Measurements from ENCODE around the gene THBS3.
"Not testable (repeated sequence)": the region's sequence is repeated elsewhere in the genome, so short reads cannot be mapped to it uniquely, and the experiment has no call there.

THBS3 gene

DNA sequence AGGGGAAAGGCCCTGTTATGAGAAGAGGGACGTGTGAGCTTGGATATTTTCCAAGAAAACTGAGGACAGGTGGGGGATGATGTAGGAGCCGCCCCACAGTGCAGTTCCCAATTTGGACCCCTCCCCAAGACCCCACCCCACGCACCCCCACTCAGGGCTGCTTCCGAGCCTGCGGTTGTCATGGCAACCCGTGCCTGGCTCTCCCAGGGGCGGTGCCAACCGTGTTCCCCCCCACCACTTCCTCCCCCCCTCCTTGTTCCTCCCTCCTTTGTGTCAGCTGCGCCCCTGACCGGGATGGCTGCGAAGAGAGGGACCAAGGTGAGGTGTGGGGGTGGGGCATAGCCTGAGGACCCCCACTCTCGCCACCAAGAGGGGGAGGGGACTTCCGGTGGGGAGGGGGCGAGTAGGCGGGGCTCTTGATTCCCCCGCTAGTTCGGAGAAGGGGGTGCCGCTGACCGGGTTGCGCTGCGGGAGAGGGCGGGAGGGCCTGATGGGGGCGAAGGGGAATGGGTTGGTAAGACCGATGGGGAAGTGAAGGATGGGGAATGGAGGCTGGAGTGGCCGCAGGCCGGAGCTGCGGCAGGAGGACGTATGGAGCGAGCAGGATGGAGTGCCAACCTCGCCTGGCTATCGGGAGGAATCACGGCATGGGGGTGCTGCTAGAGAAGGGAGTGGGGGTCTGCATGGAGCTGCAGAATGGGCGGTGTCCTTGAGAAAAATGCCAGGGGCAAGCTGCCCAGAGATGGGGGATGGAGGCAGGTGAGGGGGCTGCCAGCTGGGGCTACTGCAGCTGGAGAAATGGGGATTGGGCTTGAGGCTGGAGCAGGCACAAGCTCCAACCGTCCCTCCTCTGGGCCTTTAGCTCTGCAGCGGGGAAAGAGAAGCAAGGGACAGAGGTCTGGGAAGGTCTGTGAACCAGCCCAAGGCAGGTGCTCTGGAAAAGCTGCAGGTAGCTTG is 33.1 kb downstream of the THBS3 start:
- in situ Hi-C loops (cut with MboI; ENCODE audit: low sequenced_read_pairs): no loop called here
- H3K36me3 ChIP-seq (replicated peaks): peaks cover 8% of the 10 kb centered on the region
- no peak overlapping the region for H3K4me3 ChIP-seq

DNA sequence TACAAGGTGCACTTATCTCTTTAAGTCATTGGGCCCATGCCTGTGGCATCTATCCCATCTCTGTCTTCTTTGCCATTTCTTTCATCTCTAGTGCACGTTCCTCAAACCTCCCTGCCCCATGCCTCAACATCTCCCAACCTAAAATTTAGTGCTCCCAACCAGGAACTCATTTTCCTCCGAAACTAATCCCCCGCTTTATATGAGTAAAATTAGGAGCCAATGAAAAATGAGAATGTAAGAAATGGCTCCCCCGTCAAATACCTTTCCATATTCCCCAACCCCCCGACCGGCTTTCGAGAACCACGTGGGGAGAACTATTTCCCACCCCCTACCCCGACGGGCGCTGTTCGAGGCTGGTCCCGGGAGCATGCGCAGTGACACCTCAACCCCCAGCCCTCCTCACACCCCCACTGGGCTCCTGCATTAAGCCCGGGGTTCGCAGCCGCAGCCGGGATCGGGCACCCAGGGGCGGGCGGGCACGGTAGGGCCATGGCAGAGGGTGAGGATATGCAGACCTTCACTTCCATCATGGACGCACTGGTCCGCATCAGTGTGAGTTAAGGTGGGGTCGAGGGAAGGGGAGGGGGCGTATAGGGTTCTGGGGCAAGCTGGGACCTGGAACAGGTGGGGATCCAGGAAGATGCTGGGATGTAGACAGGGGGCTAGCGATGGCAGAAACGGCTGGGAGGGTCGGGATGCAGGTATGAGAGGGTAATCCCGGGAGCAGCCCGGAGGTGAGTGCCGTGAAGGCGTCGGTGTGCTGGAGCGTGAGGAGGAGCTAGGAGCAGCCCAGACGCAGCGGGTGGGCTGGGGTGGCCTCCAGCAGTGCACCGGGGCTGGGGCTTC is 34.0 kb downstream of the THBS3 start, which contains the start of gene TRIM46:
Gene TRIM46 (plus strand): TSS at position 372 of the 846 bp plus-strand sequence. CDS start 118 bp downstream, at position 490.
- no peaks in the 10 kb centered on the region; the same call in 1 of the 2 replicates for H3K4me1 ChIP-seq
- no peaks in the 10 kb centered on the region for H3K27me3 ChIP-seq (ENCODE audit: low read depth)
- H3K4me3 ChIP-seq: peak within 1 kb of the TSS; percentile 71
- no peak for DNase-seq (ENCODE audit: low spot score in 2 of 2)
- in situ Hi-C loops (cut with MboI; ENCODE audit: low sequenced_read_pairs): no loop called here
- H3K36me3 ChIP-seq (replicated peaks): peaks cover 12% of the 10 kb centered on the region
- H3K9me3 ChIP-seq: no peaks in the 10 kb centered on the region

More for the DNA sequence above, 33.1 kb downstream of the THBS3 start:
- DNase-seq (ENCODE audit: low spot score in 2 of 2): no peak
- H3K9me3 ChIP-seq: no peaks in the 10 kb centered on the region
- no peaks in the 10 kb centered on the region; the same call in 1 of the 2 replicates for H3K4me1 ChIP-seq
- H3K27me3 ChIP-seq (ENCODE audit: low read depth): no peaks in the 10 kb centered on the region

DNA sequence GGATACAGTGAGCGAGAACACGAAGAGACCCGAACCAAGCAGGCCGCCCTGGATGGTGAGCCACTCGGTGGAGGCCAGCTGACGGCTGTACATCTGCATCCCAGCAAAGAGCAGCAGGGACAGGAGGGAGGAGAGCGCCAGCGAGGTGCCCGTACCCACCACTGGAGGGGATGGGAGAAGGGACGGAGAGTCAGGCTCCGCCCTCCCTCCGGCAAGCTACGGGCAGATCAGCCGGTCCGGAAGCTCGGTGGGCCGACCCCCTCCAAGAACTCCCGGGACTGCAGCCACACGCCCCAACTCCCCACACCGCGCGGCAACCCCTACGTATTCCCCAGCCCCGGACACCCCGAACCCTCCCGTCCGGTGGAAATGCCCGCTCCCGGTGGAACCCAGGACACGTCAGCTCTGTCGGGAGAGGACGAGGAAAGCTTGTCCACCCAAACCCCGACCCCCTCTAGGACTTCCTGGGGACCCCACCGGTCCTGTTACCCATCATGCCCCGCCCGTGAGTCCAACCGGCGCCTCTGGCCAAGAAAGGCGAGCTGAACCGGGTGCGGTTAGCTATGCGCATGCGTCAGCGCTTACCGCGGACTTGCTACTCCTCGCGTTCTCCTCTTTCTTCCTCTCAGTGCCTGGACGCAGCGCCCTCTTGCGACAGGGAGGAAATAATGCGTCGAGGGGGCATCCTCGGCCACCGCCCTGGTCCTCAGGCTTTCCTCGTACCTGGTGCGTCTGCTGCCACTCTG is 34.8 kb downstream of the THBS3 start, which contains the start of gene KRTCAP2:
Gene KRTCAP2 (minus strand): TSS at position 573 of the 746 bp plus-strand sequence. CDS start 80 bp downstream, at position 493.
- peaks cover 12% of the 10 kb centered on the region for H3K36me3 ChIP-seq (replicated peaks)
- peak within 1 kb of the TSS; percentile 71 for H3K4me3 ChIP-seq
- no peaks in the 10 kb centered on the region; the same call in 1 of the 2 replicates for H3K4me1 ChIP-seq
- no peaks in the 10 kb centered on the region for H3K9me3 ChIP-seq
- DNase-seq (ENCODE audit: low spot score in 2 of 2): peak; percentile 95 to 96
- H3K27me3 ChIP-seq (ENCODE audit: low read depth): no peaks in the 10 kb centered on the region
- in situ Hi-C loops (cut with MboI; ENCODE audit: low sequenced_read_pairs): no loop called here

DNA sequence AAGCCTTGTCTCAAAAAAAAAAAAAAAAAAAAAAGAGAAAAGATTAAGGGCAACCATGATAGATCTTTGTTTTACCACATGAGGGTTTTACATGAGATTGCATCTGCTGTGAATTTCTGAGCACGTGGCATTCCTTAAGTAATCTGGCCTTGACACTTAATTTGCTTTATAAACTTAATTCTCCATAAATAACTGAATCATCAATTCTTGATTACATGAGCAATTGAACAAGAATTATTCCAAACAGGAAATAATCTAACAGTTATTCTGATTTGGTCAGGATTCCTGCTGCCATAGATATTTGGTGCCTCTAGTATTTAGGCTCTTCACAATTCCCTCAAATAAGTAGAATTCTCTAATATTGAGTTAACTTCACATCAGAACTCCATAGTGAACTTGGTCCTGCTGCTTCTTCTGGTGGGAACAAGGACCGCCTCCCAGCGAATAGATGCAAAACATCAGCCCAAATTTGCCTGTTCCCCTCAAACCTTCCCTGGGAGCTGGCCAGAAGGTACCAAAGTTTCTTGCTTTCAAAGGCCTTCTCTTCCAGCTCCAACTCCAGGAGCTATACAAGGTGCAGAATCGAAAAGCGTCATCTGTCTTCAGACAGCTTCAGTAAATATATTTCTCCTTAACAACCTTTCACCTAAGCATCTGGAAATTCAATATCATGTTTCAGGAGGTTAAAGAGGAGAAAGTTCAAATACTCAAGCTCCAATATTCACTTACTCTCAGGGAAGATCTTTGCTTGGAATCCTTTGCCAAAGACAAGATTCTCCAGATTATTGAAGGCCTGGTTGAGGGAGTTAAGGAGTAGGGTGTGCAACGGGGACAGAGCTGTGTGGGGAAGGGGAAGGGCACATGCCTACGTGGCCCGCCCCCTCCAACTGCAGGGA is 35.6 kb downstream of the THBS3 start:
- Histone ChIP-seq H3K27me3 (ENCODE audit: low read depth) (no peaks in the 10 kb centered on the region), H3K36me3 (replicated peaks) (peaks cover 12% of the 10 kb centered on the region), H3K4me1 (no peaks in the 10 kb centered on the region; the same call in 1 of the 2 replicates), H3K4me3 (peak overlapping the region; percentile 71), H3K9me3 (no peaks in the 10 kb centered on the region)
- in situ Hi-C loops (cut with MboI; ENCODE audit: low sequenced_read_pairs): no loop called here
- no peak for DNase-seq (ENCODE audit: low spot score in 2 of 2)

DNA sequence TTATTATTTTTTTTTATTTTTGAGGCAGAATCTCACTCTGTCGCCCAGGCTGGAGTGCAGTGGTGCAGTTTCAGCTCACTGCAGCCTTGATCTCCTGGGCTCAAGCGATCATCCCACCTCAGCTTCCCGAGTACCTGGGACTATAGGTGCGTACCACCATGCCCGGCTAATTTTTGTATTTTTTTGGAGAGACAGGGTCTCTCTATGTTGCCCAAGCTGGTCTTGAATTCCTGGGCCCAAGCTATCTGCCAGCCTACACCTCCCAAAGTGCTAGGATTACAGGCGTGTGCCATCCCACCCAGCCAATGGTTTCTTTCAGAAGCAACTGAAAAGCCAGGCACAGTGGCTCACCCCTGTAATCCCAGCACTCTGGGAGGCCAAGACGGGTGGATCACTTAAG is 36.9 kb downstream of the THBS3 start:
- no peak for DNase-seq (ENCODE audit: low spot score in 2 of 2)
- Histone ChIP-seq H3K4me1 (no peaks in the 10 kb centered on the region; the same call in 1 of the 2 replicates), H3K4me3 (no peak overlapping the region), H3K9me3 (no peaks in the 10 kb centered on the region), H3K36me3 (replicated peaks) (peaks cover 12% of the 10 kb centered on the region), H3K27me3 (ENCODE audit: low read depth) (no peaks in the 10 kb centered on the region)
- in situ Hi-C loops (cut with MboI; ENCODE audit: low sequenced_read_pairs): no loop called here

DNA sequence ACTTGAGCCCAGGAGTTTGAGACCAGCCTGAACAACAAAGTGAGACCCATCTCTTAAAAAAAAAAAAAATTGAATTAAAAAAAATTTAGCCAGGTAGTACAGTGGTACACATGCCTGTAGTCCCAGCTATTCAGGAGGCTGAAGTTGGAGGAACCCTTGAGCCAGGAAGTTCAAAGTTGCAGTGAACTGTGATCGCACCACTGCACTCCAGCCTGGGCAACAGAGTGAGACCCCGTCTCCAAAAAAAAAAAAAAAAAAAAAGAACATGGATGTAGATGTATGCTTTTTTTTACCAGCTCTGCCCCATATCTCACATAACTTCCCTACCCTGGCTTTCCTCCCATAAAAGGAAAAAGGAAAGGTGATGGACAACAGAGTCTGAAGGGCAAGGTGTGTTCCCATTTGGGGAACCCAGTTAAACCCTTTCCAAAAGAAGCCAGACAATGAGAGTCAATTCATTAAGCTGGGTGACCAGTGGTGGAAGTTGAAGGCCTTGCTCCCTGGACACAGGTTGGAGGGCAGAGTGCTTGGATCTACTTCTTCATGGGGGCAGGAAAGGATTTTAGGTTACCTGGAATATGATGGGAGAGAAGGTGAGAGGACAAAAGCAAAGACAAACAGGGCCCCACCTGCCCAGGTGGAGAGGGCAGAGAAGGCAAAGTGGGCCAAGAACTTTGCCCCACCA is 37.5 kb downstream of the THBS3 start:
- H3K9me3 ChIP-seq: no peaks in the 10 kb centered on the region
- H3K27me3 ChIP-seq (ENCODE audit: low read depth): no peaks in the 10 kb centered on the region
- peaks cover 12% of the 10 kb centered on the region for H3K36me3 ChIP-seq (replicated peaks)
- H3K4me1 ChIP-seq: no peaks in the 10 kb centered on the region; the same call in 1 of the 2 replicates
- no peak overlapping the region for H3K4me3 ChIP-seq
- in situ Hi-C loops (cut with MboI; ENCODE audit: low sequenced_read_pairs): no loop called here
- DNase-seq (ENCODE audit: low spot score in 2 of 2): no peak

DNA sequence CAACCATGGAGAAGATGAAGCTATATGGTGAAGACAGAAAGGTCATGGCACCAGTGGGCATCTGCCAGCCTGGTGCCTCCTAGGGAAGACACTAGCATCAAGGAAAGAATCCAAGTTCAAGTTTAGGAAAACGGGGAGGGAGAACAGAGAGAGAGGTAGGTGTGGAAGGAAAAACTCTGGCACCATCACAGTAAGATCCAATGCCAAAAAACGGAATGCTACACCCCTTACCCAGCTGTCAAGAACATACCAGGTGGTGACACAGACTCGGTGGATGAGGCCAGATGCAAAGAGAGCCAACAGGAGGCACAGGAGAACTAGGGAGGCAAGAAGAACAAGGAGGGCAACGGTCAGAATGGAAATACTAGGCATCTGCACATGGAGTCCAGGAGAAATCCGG is 38.2 kb downstream of the THBS3 start:
- no peaks in the 10 kb centered on the region for H3K27me3 ChIP-seq (ENCODE audit: low read depth)
- no peaks in the 10 kb centered on the region; the same call in 1 of the 2 replicates for H3K4me1 ChIP-seq
- no peak overlapping the region for H3K4me3 ChIP-seq
- in situ Hi-C loops (cut with MboI; ENCODE audit: low sequenced_read_pairs): loop anchor here (5.0 kb wide), 1 partner anchor 77 kb away; no protein-coding TSS in a partner anchor
- H3K36me3 ChIP-seq (replicated peaks): peaks cover 12% of the 10 kb centered on the region
- no peak for DNase-seq (ENCODE audit: low spot score in 2 of 2)
- H3K9me3 ChIP-seq: no peaks in the 10 kb centered on the region; the same call in 1 of the 2 replicates

DNA sequence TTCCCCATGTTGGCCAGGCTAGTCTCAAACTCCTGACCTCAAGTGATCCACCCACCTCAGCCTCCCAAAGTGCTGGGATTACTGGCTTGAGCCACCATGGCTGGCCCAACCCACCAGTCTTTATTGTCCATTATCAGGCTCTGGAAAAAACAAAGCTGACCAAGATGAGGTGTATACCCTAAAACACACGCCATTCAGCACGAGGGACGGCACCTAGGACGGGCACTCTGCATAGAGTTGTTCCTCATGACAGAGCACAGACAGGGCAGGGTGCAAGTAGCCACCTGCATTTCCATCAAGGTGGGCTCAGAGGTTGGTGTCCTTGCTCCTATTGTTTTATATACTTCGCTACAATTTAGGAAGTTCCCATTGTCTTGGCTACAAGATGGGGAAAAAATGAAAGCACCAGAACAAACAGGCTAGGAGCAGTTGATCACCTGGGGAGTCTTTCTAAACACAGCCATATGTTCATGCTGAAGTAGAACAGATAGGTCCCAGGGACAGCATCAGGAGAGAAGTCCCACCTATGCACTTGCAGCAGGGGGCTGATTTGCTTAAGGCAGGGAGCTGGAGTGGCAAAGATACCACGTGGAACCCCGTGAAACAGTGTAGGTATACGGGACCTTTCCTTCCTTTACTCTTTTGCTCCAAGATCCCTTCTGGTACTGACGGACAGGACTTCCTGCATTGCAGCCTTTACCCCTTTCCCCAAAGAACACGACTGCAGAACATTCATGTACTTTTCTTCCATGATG is 39.1 kb downstream of the THBS3 start:
- peaks cover 12% of the 10 kb centered on the region for H3K36me3 ChIP-seq (replicated peaks)
- H3K4me1 ChIP-seq: no peaks in the 10 kb centered on the region
- H3K4me3 ChIP-seq: no peak overlapping the region
- DNase-seq (ENCODE audit: low spot score in 2 of 2): no peak
- in situ Hi-C loops (cut with MboI; ENCODE audit: low sequenced_read_pairs): loop anchor here (5.0 kb wide), 1 partner anchor 76 kb away; no protein-coding TSS in a partner anchor
- no peaks in the 10 kb centered on the region for H3K27me3 ChIP-seq (ENCODE audit: low read depth)
- H3K9me3 ChIP-seq: no peaks in the 10 kb centered on the region; the same call in 1 of the 2 replicates

DNA sequence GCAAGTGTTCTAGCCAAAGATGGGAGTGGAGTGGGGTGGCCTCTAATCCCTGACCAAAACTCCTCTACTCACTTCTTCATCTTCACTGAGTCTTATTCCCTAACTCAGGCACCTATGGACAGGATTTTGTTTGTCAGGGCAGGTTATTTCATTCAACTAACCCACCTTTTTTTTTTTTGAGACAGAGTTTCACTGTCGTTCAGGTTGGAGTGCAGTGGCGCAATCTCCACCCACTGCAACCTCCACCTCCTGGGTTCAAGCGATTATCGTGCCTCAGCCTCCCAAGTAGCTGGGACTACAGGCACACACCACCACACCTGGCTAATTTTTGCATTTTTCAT is 39.6 kb downstream of the THBS3 start:
- H3K9me3 ChIP-seq; H3K4me1 ChIP-seq; DNase-seq (ENCODE audit: low spot score in 2 of 2); H3K4me3 ChIP-seq; H3K27me3 ChIP-seq (ENCODE audit: low read depth): not testable (repeated sequence)
- H3K36me3 ChIP-seq (replicated peaks): peaks cover 12% of the 10 kb centered on the region
- in situ Hi-C loops (cut with MboI; ENCODE audit: low sequenced_read_pairs): loop anchor here (5.0 kb wide), 1 partner anchor 76 kb away; no protein-coding TSS in a partner anchor

DNA sequence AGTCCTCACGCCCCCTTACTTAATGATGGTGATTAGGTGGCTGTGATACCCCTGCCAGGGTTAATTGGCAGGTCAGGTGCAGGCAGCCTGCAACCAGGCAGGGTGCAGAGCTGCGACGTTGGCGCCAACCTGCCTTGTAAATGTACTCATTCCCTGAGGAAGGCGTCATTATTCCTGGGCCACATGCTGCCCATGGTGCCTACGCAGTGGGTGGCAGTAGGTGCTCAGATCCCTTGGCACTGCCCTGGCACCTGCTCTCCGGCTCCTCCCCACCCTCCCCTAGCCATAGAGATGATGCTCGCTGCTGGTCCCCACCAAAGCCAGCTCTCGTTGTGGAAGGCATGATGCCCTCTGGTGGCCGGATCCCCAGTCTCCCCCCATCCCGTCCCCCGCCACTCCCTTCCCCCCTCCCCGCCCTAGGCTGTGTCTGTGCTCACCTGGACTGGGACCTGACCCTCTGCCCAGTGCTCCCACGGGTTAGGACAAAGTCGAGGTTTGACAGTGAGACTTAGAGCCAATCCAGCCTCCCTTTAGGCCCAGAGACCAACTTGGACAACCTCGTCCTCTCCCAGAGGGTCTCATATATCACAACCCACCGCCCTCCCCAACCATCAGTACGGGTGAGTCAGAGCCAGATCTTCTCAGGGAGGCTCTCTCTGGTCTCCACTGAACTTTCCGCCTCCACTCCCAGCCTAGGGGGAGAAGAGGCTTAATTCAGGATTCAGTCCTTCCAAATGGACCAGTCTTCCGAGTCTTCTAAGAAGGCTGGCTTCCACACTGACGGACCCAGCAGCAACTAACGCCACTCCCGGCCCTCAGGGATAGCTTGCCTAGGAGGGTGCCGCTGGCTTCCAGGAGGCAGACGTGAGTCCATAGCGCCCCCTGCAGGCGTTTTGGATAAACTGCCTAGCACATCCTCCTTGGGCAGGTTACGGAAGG is 40.3 kb downstream of the THBS3 start:
- H3K4me1 ChIP-seq: no peaks in the 10 kb centered on the region
- peak overlapping the region; percentile 15 for H3K4me3 ChIP-seq
- H3K36me3 ChIP-seq (replicated peaks): peaks cover 12% of the 10 kb centered on the region
- DNase-seq (ENCODE audit: low spot score in 2 of 2): peak; percentile 78 to 94
- in situ Hi-C loops (cut with MboI; ENCODE audit: low sequenced_read_pairs): loop anchor here (5.0 kb wide), 1 partner anchor 75 kb away; no protein-coding TSS in a partner anchor
- H3K27me3 ChIP-seq (ENCODE audit: low read depth): no peaks in the 10 kb centered on the region
- H3K9me3 ChIP-seq: no peaks in the 10 kb centered on the region; the same call in 1 of the 2 replicates

All from HAP-1 (cell line).